ENCODE results near the gene NKX2-4. TPM values are rescaled to one million over a fixed set of nuclear protein-coding genes. Genes with fewer than 3 reads are reported as not detected.

Gene NKX2-4
- total RNA-seq, 6 experiments from 2014 or later: not detected

DNA sequence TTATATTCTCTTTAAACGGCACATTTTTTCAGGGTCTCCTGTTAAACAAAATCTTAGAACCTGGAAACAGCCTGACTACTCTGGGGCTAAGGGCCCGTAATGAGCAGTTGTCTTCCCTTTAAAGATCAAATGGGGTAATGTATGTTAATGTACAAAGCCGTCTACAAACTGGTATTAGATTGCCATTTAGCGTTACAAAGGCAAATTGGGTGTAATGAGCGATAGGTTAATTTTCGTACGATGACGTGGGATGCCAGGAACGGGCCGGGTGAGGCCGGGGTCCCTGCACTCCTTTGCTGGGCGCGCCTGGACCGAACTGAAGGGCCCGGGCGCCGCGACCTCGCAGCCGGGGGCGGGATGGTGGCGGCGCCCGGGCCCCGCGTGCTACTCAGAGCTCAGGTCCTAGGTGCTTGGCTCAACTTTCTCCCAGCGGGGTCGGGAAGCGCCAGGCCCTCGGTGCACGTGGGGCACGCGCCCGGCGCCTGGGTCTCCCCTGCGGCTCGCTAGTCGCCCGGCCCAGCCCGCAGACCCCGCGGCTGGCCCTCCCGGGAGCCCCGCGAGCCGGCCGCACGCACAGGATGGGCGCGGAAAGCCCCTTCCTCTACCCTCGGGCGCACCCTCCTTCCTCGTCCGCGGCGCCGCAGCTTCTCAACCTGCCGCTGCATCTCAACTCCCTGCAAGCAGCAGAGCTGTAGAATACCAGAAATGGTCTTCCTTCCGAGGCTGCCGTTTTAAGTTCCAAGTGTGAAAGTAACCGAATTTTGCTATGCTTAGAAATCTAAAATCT lies 5.9 kb downstream of the NKX2-4 start:
- TF ChIP-seq, protein P1, sequence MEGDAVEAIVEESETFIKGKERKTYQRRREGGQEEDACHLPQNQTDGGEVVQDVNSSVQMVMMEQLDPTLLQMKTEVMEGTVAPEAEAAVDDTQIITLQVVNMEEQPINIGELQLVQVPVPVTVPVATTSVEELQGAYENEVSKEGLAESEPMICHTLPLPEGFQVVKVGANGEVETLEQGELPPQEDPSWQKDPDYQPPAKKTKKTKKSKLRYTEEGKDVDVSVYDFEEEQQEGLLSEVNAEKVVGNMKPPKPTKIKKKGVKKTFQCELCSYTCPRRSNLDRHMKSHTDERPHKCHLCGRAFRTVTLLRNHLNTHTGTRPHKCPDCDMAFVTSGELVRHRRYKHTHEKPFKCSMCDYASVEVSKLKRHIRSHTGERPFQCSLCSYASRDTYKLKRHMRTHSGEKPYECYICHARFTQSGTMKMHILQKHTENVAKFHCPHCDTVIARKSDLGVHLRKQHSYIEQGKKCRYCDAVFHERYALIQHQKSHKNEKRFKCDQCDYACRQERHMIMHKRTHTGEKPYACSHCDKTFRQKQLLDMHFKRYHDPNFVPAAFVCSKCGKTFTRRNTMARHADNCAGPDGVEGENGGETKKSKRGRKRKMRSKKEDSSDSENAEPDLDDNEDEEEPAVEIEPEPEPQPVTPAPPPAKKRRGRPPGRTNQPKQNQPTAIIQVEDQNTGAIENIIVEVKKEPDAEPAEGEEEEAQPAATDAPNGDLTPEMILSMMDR (IDR thresholded peaks at IDR 0.05): no peak
- H3K4me3 Mint-ChIP-seq: no peak overlapping the region
- peaks cover 14% of the 10 kb centered on the region for H3K4me1 Mint-ChIP-seq (ENCODE audit: low read depth)
- no peak for DNase-seq
- H3K27me3 Mint-ChIP-seq (ENCODE audit: insufficient read depth): peaks cover 30% of the 10 kb centered on the region
- peaks cover 8% of the 10 kb centered on the region; the same call in 1 of the 2 replicates for H3K9me3 Mint-ChIP-seq
- H3K36me3 Mint-ChIP-seq (ENCODE audit: low read depth): peaks cover 36% of the 10 kb centered on the region
- no peak overlapping the region for H3K27ac Mint-ChIP-seq

- no peak for DNase-seq
- no peak overlapping the region for H3K4me3 Mint-ChIP-seq
- H3K27me3 Mint-ChIP-seq (ENCODE audit: insufficient read depth): peaks cover 30% of the 10 kb centered on the region
- TF ChIP-seq, protein P1 (IDR thresholded peaks at IDR 0.05): no peak
- no peak overlapping the region for H3K27ac Mint-ChIP-seq
- peaks cover 14% of the 10 kb centered on the region for H3K4me1 Mint-ChIP-seq (ENCODE audit: low read depth)
- H3K36me3 Mint-ChIP-seq (ENCODE audit: low read depth): peaks cover 36% of the 10 kb centered on the region
- H3K9me3 Mint-ChIP-seq: peaks cover 8% of the 10 kb centered on the region; the same call in 1 of the 2 replicates
Measured at GRCh38 chr20:21390768-21391167, 6.6 kb downstream of the NKX2-4 start.

DNA sequence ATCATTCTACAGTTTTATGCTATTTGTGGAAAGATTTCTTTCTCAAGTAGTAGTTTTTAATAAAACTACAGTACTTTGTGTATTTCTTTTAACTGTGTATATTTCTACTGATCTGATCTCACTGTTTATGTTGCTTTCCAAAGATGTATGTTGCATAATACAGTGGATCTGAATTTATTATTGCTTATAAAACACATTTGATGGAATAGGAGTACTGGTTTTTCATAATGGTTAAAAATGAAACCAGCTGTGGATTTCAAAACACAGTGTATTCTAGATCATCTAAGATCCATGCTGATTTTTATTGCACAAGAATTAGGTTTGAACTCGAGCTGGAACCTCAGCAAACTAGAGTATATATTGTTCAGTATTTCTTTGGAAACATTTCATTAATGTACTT lies 8.0 kb downstream of the NKX2-4 start:
- peaks cover 22% of the 10 kb centered on the region for H3K27me3 Mint-ChIP-seq (ENCODE audit: insufficient read depth)
- TF ChIP-seq, protein P1 (IDR thresholded peaks at IDR 0.05): no peak
- peaks cover 32% of the 10 kb centered on the region for H3K36me3 Mint-ChIP-seq (ENCODE audit: low read depth)
- no peak for DNase-seq
- H3K27ac Mint-ChIP-seq: no peak overlapping the region
- peaks cover 14% of the 10 kb centered on the region for H3K4me1 Mint-ChIP-seq (ENCODE audit: low read depth)
- H3K4me3 Mint-ChIP-seq: no peak overlapping the region
- peaks cover 4% of the 10 kb centered on the region; the same call in 1 of the 2 replicates for H3K9me3 Mint-ChIP-seq

DNA sequence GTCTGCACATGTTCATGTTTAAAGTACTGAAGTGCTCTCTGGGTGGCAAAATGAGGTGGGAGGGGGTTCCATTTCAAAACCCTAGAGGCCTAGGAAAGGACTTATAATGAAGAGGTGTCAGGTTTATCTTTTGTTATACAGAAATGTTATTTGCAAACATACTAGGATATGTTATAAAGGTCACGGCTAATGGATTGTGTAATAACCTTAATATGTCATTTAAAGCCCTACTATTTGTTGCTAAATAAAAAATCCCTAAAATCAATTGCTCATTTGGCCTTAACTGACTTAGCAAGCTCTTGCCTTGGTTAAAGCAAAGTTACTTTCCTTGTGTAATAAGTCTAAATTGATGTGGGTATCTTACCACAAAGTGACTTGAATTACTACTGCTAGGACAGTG lies 8.8 kb downstream of the NKX2-4 start:
- TF ChIP-seq, protein P1 (IDR thresholded peaks at IDR 0.05): no peak
- DNase-seq: no peak
- peaks cover 19% of the 10 kb centered on the region for H3K27me3 Mint-ChIP-seq (ENCODE audit: insufficient read depth)
- peaks cover 37% of the 10 kb centered on the region for H3K36me3 Mint-ChIP-seq (ENCODE audit: low read depth)
- H3K4me3 Mint-ChIP-seq: no peak overlapping the region
- H3K9me3 Mint-ChIP-seq: peaks cover 4% of the 10 kb centered on the region; the same call in 1 of the 2 replicates
- H3K27ac Mint-ChIP-seq: no peak overlapping the region
- H3K4me1 Mint-ChIP-seq (ENCODE audit: low read depth): peaks cover 14% of the 10 kb centered on the region

- Mint-ChIP-seq H3K27me3 (ENCODE audit: insufficient read depth) (peaks cover 11% of the 10 kb centered on the region), H3K27ac (no peak overlapping the region), H3K9me3 (peaks cover 4% of the 10 kb centered on the region; the same call in 1 of the 2 replicates), H3K4me1 (ENCODE audit: low read depth) (peaks cover 7% of the 10 kb centered on the region), H3K4me3 (no peak overlapping the region), H3K36me3 (ENCODE audit: low read depth) (peaks cover 38% of the 10 kb centered on the region)
- no peak for DNase-seq
- TF ChIP-seq, protein P1 (IDR thresholded peaks at IDR 0.05): no peak
Measured at GRCh38 chr20:21387528-21387927, 9.8 kb downstream of the NKX2-4 start.
